WERI-Rb-1 (cell line): ENCODE data around the gene ZNF500.

Source experiments
- DNase-seq: peaks from one replicate; pipeline ENCODE4 v3.0.0-alpha.2; 2020
- H3K27ac ChIP-seq: fragments of 250-450 bp; sonication (Bioruptor Pico); 2 replicates; pipeline ENCODE4 v1.5.1; 2020; ENCODE audit warnings: mild to moderate bottlenecking, moderate library complexity
- H3K27me3 ChIP-seq: fragments of 250-450 bp; sonication (Bioruptor Pico); 2 replicates; pipeline ENCODE4 v1.5.1; 2021; ENCODE audit warnings: mild to moderate bottlenecking, low read depth, moderate library complexity; ENCODE audit not compliant: insufficient read depth, severe bottlenecking
- H3K36me3 ChIP-seq: fragments of 250-450 bp; sonication (Bioruptor Pico); 2 replicates; pipeline ENCODE4 v1.5.1; 2020; ENCODE audit warnings: mild to moderate bottlenecking, moderate library complexity
- H3K4me3 ChIP-seq: 2 replicates; pipeline ENCODE4 v1.5.1; 2011; ENCODE audit warnings: low read depth, mild to moderate bottlenecking, control low read depth, low read length
- H3K9me3 ChIP-seq: fragments of 250-450 bp; sonication (Bioruptor Pico); 2 replicates; pipeline ENCODE4 v1.5.1; 2021; ENCODE audit warnings: mild to moderate bottlenecking, moderate library complexity; ENCODE audit not compliant: severe bottlenecking
- CTCF ChIP-seq: IDR thresholded peaks from 2 replicates; pipeline ENCODE4 v1.5.1; 2011; ENCODE audit warnings: low read depth, mild to moderate bottlenecking, control low read depth, inconsistent platforms, low read length

The ZNF500 gene

GRCh38 chr16:4798456-4798855 is 31.5 kb upstream of the ZNF500 start:
- Histone ChIP-seq H3K9me3 (no peaks in the 10 kb centered on the region), H3K27me3 (no peaks in the 10 kb centered on the region), H3K4me3 (no peak overlapping the region), H3K36me3 (peaks cover 61% of the 10 kb centered on the region), H3K27ac (no peak overlapping the region)
- no peak for TF ChIP-seq CTCF
- no peak for DNase-seq

GRCh38 chr16:4797805-4798252 is 30.9 kb upstream of the ZNF500 start:
- Histone ChIP-seq H3K36me3 (peaks cover 61% of the 10 kb centered on the region), H3K27ac (no peak overlapping the region), H3K4me3 (no peak overlapping the region), H3K9me3 (no peaks in the 10 kb centered on the region), H3K27me3 (no peaks in the 10 kb centered on the region)
- no peak for TF ChIP-seq CTCF
- DNase-seq, result no peak

GRCh38 chr16:4796982-4797804 is 30.2 kb upstream of the ZNF500 start:
- peaks cover 61% of the 10 kb centered on the region for H3K36me3 ChIP-seq
- H3K27ac ChIP-seq, result no peak overlapping the region
- no peak for TF ChIP-seq CTCF
- H3K9me3 ChIP-seq, result no peaks in the 10 kb centered on the region
- no peak overlapping the region for H3K4me3 ChIP-seq
- no peaks in the 10 kb centered on the region for H3K27me3 ChIP-seq
- no peak for DNase-seq

- no peaks in the 10 kb centered on the region for H3K9me3 ChIP-seq
- H3K4me3 ChIP-seq, result no peak overlapping the region
- no peak for TF ChIP-seq CTCF
- no peak overlapping the region for H3K27ac ChIP-seq
- no peaks in the 10 kb centered on the region for H3K27me3 ChIP-seq
- no peak for DNase-seq
- H3K36me3 ChIP-seq, result peaks cover 60% of the 10 kb centered on the region
Observed at GRCh38 chr16:4795828-4796572, 29.0 kb upstream of the ZNF500 start.

GRCh38 chr16:4795181-4795827 is 28.3 kb upstream of the ZNF500 start, which contains the start of gene SMIM22:
SMIM22 (plus strand) TSS chr16:4795369; CDS start chr16:4795735, 366 bp downstream.
- Histone ChIP-seq H3K27me3 (no peaks in the 10 kb centered on the region), H3K36me3 (peaks cover 53% of the 10 kb centered on the region), H3K4me3 (no peak within 1 kb of the TSS), H3K9me3 (no peaks in the 10 kb centered on the region), H3K27ac (no peak within 1 kb of the TSS)
- TF ChIP-seq CTCF, result no peak
- DNase-seq, result no peak
